SK-N-SH (cell line): ENCODE data around the gene OCA2. TPM values are rescaled to one million over a fixed set of nuclear protein-coding genes. Genes with fewer than 3 reads are reported as not detected.

Experiments used
- CTCF ChIA-PET: fragments of 300-600, 350-600 bp; formaldehyde crosslinking; extraction: SDS; loops from one replicate; lab custom pipeline; 2021; lab: Yijun Ruan, JAX
- POLR2A ChIA-PET: fragments of 350-600 bp; sonication (Branson Sonifier 250); formaldehyde crosslinking; extraction: SDS; loops from one replicate; lab custom pipeline; 2020; ENCODE audit warnings: antibody characterized with exemption, inconsistent platforms; lab: Yijun Ruan, JAX
- DNase-seq: peaks from one replicate; pipeline ENCODE4 v3.0.0; 2012
- H2AFZ ChIP-seq: fragments of 200-600 bp; sonication (generic); 2 replicates; pipeline ENCODE4 v1.8.1; 2016; ENCODE audit warnings: antibody characterized with exemption, mild to moderate bottlenecking, low read depth
- H3F3A ChIP-seq: fragments of 200-600 bp; sonication (generic); replicated peaks from 2 replicates; pipeline ENCODE3; 2016; ENCODE audit warnings: antibody characterized with exemption, mild to moderate bottlenecking; ENCODE audit not compliant: insufficient read depth
- H3K27ac ChIP-seq, 2 experiments: fragments of 200-500 bp in 1 of 2; fragments of 200-600 bp in 1 of 2; sonication (Bioruptor generic) in 1 of 2; sonication (generic), shearing (Covaris generic) in 1 of 2; 2 replicates each; pipeline versions ENCODE4 v1.5.1 to v1.6.1; 2014 to 2016; ENCODE audit warnings: low read depth in 2 of 2, inconsistent platforms in 1 of 2, low read length in 1 of 2, mild to moderate bottlenecking in 1 of 2, mixed read lengths in 1 of 2
- H3K27me3 ChIP-seq: fragments of 200-600 bp; sonication (generic), shearing (Covaris generic); 2 replicates; pipeline ENCODE4 v1.6.1; 2016; ENCODE audit warnings: mixed run types; ENCODE audit not compliant: insufficient read depth
- H3K36me3 ChIP-seq, 2 experiments: fragments of 200-500 bp in 1 of 2; fragments of 200-600 bp in 1 of 2; sonication (Bioruptor generic) in 1 of 2; sonication (generic) in 1 of 2; replicated peaks in 1 of 2; 2 replicates each; pipeline versions ENCODE3 to v1.5.1; 2014 to 2016; ENCODE audit warnings: low read length in 1 of 2, mild to moderate bottlenecking in 1 of 2; ENCODE audit not compliant: insufficient read depth in 2 of 2, control insufficient read depth in 1 of 2
- H3K4me1 ChIP-seq, 2 experiments: fragments of 200-500 bp in 1 of 2; fragments of 200-600 bp in 1 of 2; sonication (Bioruptor generic) in 1 of 2; sonication (generic), shearing (Covaris generic) in 1 of 2; 2 replicates each; pipeline versions ENCODE4 v1.5.1 to v1.6.1; 2014 to 2016; ENCODE audit warnings: low read depth in 1 of 2, low read length in 1 of 2, mixed run types in 1 of 2; ENCODE audit not compliant: insufficient read depth in 2 of 2, control insufficient read depth in 1 of 2
- H3K4me2 ChIP-seq: fragments of 200-600 bp; sonication (generic), shearing (Covaris generic); 2 replicates; pipeline ENCODE4 v1.6.1; 2017; ENCODE audit warnings: mixed run types
- H3K4me3 ChIP-seq, 2 experiments: fragments of 200-500 bp in 1 of 2; fragments of 200-600 bp in 1 of 2; sonication (Bioruptor generic) in 1 of 2; sonication (generic), shearing (Covaris generic) in 1 of 2; 2 replicates each; pipeline versions ENCODE4 v1.5.1 to v1.8.1; 2014 to 2016; ENCODE audit warnings: low read depth in 2 of 2, inconsistent platforms in 1 of 2, low read length in 1 of 2, mild to moderate bottlenecking in 1 of 2, mixed read lengths in 1 of 2, moderate library complexity in 1 of 2
- H3K79me2 ChIP-seq: fragments of 200-600 bp; sonication (generic); 2 replicates; pipeline ENCODE4 v1.8.1; 2017; ENCODE audit warnings: mild to moderate bottlenecking; ENCODE audit not compliant: insufficient read depth
- H3K9ac ChIP-seq: fragments of 200-600 bp; sonication (generic); 2 replicates; pipeline ENCODE4 v1.6.1; 2017; ENCODE audit warnings: mixed run types
- H3K9me2 ChIP-seq: fragments of 200-600 bp; sonication (generic); 2 replicates; pipeline ENCODE4 v1.6.1; 2017; ENCODE audit warnings: mixed run types
- H3K9me3 ChIP-seq: fragments of 200-600 bp; sonication (generic); 2 replicates; pipeline ENCODE4 v1.6.1; 2017; ENCODE audit warnings: mixed run types, mild to moderate bottlenecking, moderate library complexity
- H4K20me1 ChIP-seq: fragments of 200-600 bp; sonication (generic); 2 replicates; pipeline ENCODE4 v1.6.1; 2017; ENCODE audit warnings: mild to moderate bottlenecking, mixed run types; ENCODE audit not compliant: insufficient read depth
- EP300 ChIP-seq, 2 experiments: IDR thresholded peaks; 2 replicates each; pipeline versions ENCODE4 v1.4.0 to v1.6.1; 2012; ENCODE audit warnings: borderline replicate concordance in 1 of 2, low read depth in 1 of 2, low read length in 1 of 2
- EZH2phosphoT487 ChIP-seq: fragments of 200-600 bp; sonication (generic); IDR thresholded peaks from 2 replicates; pipeline ENCODE4 v1.6.1; 2017; ENCODE audit warnings: low read depth, mixed run types, mild to moderate bottlenecking, antibody characterized with exemption, moderate library complexity, borderline replicate concordance
- FOXM1 ChIP-seq: IDR thresholded peaks from 2 replicates; pipeline ENCODE4 v1.4.0; 2012; ENCODE audit warnings: low read depth, mild to moderate bottlenecking
- JUND ChIP-seq: IDR thresholded peaks from 2 replicates; pipeline ENCODE4 v1.4.0; 2012
- MAX ChIP-seq: IDR thresholded peaks from 2 replicates; pipeline ENCODE4 v1.4.0; 2012; ENCODE audit warnings: low read depth
- RXRA ChIP-seq: IDR thresholded peaks from 2 replicates; pipeline ENCODE4 v1.4.0; 2012; ENCODE audit warnings: low read depth, mild to moderate bottlenecking, borderline replicate concordance
- SIN3A ChIP-seq: IDR thresholded peaks from 2 replicates; pipeline ENCODE4 v1.6.1; 2012; ENCODE audit warnings: low read depth, mild to moderate bottlenecking, low read length, moderate library complexity, borderline replicate concordance
- YY1 ChIP-seq: IDR thresholded peaks from 2 replicates; pipeline ENCODE4 v1.4.0; 2012; ENCODE audit warnings: low read depth, mild to moderate bottlenecking
- WGBS: methylation state at CpG from one replicate; pipeline ENCODE4 v1.1.6; 2017; ENCODE audit warnings: low lambda C conversion rate; 5-methylcytosine and 5-hydroxymethylcytosine counted together
- polyA plus RNA-seq, 3 experiments: library from polyadenylated mRNA; depleted of rRNA; stranded (reverse); fragments of >200 nt; gene quantifications; 2 replicates each; pipeline ENCODE4 v1.2.3, GENCODE V29; 2012
- TF ChIP-seq, protein P1 (sequence below): fragments of 150-350 bp; IDR thresholded peaks from 2 replicates; pipeline ENCODE4 v1.6.1; 2016; ENCODE audit warnings: mild to moderate bottlenecking, low read depth, low read length
- TF ChIP-seq, protein P2 (sequence below): IDR thresholded peaks from 2 replicates; pipeline ENCODE4; 2012
- TF ChIP-seq, protein P3 (sequence below): fragments of 200-600 bp; sonication (generic); IDR thresholded peaks from 2 replicates; pipeline ENCODE4 v1.6.1; 2017; ENCODE audit warnings: antibody characterized with exemption, mild to moderate bottlenecking, moderate library complexity

OCA2 gene
- polyA plus RNA-seq, 1 of the 3 experiments (the other 2 are of a cell fraction) = 0.16 TPM

DNA sequence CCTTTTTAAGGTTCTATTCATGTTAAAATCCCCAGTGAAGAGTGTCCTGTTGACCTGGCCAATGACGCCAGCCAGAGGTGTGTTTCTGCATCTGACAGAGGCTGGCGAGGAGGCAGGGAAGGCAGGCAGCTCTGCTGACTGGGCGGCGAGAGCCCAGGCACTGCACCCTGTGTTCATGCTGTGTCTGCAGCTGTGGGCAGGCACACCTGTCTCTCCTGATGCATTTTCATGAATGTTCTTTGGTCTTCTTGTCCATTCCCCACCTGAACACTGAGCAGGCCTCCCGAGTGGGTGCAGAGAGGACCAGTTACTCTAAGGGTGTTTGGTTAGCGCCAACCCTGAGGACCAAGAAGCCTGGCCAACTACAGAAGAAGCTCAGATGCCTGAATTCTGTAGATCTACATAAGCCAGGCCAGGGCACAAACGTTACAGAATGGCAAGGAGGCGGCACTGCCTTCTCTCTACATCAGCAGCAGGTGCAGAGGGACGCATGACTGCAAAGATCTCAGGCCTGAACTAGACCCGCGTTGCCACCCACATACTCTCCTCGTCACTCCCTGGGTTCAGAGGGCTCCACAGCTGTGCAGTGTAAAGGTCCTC, 233.7 kb downstream of the OCA2 start:
- DNase-seq = no peak
- Histone ChIP-seq H3K79me2 (no peaks in the 10 kb centered on the region), H3F3A (no peaks in the 10 kb centered on the region), H3K4me2 (no peak overlapping the region), H3K36me3 (no peaks in the 10 kb centered on the region), H3K27ac (no peak overlapping the region), H3K9ac (no peak overlapping the region), H3K9me2 (no peaks in the 10 kb centered on the region), H2AFZ (no peak overlapping the region), H3K27me3 (no peaks in the 10 kb centered on the region), H3K9me3 (no peaks in the 10 kb centered on the region), H3K4me3 (no peak overlapping the region), H3K4me1 (no peaks in the 10 kb centered on the region), H4K20me1 (no peaks in the 10 kb centered on the region)
- 60% methylated on average over 12 of the region's 12 CpGs for WGBS
- ChIA-PET CTCF (no interaction called here), POLR2A (no interaction called here)
- TF ChIP-seq SIN3A (no peak), YY1 (no peak), EZH2phosphoT487 (no peak), EP300 (IDR thresholded peaks at IDR 0.05; ENCODE audit: borderline replicate concordance in 1 of 2, low read depth in 1 of 2, low read length in 1 of 2) (no peak), JUND (no peak), RXRA (no peak)

- Histone ChIP-seq H3K4me2 (no peak overlapping the region), H3K79me2 (no peaks in the 10 kb centered on the region), H3K36me3 (no peaks in the 10 kb centered on the region), H3F3A (no peaks in the 10 kb centered on the region), H3K9me3 (no peaks in the 10 kb centered on the region), H3K9me2 (no peaks in the 10 kb centered on the region), H3K27me3 (no peaks in the 10 kb centered on the region), H3K4me1 (no peaks in the 10 kb centered on the region), H2AFZ (no peak overlapping the region), H4K20me1 (no peaks in the 10 kb centered on the region), H3K9ac (no peak overlapping the region), H3K27ac (no peak overlapping the region), H3K4me3 (no peak overlapping the region)
- CTCF ChIA-PET = no interaction called here
- DNase-seq = no peak
- TF ChIP-seq, protein P1, sequence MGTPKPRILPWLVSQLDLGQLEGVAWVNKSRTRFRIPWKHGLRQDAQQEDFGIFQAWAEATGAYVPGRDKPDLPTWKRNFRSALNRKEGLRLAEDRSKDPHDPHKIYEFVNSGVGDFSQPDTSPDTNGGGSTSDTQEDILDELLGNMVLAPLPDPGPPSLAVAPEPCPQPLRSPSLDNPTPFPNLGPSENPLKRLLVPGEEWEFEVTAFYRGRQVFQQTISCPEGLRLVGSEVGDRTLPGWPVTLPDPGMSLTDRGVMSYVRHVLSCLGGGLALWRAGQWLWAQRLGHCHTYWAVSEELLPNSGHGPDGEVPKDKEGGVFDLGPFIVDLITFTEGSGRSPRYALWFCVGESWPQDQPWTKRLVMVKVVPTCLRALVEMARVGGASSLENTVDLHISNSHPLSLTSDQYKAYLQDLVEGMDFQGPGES = no peak
- TF ChIP-seq MAX (no peak), YY1 (no peak), EP300 (IDR thresholded peaks at IDR 0.05; ENCODE audit: borderline replicate concordance in 1 of 2, low read depth in 1 of 2, low read length in 1 of 2) (no peak), FOXM1 (no peak)
- TF ChIP-seq, protein P2, sequence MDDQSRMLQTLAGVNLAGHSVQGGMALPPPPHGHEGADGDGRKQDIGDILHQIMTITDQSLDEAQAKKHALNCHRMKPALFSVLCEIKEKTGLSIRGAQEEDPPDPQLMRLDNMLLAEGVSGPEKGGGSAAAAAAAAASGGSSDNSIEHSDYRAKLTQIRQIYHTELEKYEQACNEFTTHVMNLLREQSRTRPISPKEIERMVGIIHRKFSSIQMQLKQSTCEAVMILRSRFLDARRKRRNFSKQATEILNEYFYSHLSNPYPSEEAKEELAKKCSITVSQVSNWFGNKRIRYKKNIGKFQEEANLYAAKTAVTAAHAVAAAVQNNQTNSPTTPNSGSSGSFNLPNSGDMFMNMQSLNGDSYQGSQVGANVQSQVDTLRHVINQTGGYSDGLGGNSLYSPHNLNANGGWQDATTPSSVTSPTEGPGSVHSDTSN = no peak
- TF ChIP-seq, protein P3, sequence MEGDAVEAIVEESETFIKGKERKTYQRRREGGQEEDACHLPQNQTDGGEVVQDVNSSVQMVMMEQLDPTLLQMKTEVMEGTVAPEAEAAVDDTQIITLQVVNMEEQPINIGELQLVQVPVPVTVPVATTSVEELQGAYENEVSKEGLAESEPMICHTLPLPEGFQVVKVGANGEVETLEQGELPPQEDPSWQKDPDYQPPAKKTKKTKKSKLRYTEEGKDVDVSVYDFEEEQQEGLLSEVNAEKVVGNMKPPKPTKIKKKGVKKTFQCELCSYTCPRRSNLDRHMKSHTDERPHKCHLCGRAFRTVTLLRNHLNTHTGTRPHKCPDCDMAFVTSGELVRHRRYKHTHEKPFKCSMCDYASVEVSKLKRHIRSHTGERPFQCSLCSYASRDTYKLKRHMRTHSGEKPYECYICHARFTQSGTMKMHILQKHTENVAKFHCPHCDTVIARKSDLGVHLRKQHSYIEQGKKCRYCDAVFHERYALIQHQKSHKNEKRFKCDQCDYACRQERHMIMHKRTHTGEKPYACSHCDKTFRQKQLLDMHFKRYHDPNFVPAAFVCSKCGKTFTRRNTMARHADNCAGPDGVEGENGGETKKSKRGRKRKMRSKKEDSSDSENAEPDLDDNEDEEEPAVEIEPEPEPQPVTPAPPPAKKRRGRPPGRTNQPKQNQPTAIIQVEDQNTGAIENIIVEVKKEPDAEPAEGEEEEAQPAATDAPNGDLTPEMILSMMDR = no peak
- POLR2A ChIA-PET = no interaction called here
- 48% methylated on average over 8 of the region's 8 CpGs for WGBS
Observed at GRCh38 chr15:27864719-27865118, 234.4 kb downstream of the OCA2 start.
